Activated gamma-delta T cell treated with anti-CD3 and anti-CD28 coated beads, Interleukin-2, amount 50 U/mL, for 16 hours (primary cell): ENCODE data around the gene TIMM9.
"Not testable (repeated sequence)": the region's sequence is repeated elsewhere in the genome, so short reads cannot be mapped to it uniquely, and the experiment has no call there.

Source experiments
- DNase-seq: peaks from one replicate; pipeline ENCODE4 v3.0.0-alpha.2; 2020; ENCODE audit warnings: low read depth

The TIMM9 gene

DNA sequence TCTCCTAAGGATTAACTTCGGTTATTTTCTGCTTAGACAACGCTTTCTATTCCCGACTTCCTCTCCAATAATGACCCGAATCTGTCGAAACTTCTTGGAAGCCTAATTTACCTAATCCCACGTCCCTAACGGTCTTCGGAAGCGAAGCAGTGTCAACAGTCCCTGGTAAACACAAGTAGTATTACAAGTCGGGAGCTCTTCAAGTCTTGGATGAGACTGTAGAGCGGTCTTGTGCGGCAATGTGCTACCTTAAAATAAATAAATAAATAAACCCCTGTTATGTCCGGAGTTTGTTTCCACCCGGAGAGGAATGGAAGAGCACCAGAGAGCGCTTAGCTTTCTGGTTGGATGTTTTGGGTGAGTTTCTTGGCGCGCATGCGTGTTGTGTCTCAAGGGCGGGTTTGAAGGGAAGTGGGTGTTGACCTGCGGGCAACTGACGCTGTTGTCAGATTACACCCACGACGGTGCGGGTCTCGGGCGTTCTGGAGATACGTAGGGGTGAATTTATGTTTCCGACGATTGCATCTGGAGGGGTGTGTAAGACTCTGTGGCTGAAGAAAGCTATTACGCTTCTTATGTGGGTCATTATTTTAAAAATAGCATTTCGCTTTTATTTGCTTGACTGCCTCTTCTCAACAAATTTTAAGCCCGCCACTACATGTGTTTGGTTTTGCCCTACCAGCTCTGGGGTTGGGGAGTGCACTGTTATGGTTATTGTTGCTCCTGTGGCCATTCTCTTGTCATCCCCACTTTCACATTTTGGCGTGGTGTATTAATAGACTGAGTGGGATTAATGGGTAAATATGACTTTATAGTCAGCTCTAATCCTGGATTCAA lies at the start of gene TIMM9, which contains the start of gene KIAA0586:
TSS of gene TIMM9 (minus strand) at position 251 of the 837 bp plus-strand sequence. CDS start 15,586 bp downstream, outside the sequence.
TSS of gene KIAA0586 (plus strand) at position 439 of the 837 bp plus-strand sequence. CDS start 546 bp downstream, outside the sequence.
- DNase-seq, result peak; percentile 93

DNA sequence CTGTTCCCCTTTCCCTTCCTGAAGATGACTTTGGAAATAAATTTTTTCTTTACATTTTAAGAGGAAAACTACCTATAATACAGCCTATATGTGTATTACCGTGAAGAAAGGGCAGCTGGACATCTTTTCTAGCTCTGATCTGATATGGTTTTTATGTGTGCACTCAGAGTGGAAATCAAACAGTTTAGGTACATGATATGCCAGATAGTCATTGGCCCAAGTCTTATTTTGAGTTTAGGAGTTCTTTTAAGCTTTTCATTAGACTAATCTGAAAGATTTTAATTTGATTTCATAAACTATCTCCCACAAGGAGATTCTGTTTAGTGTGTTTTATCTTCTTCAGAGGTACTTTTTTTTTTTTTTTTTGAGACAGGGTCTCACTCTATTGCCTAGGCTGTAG lies 49.0 kb upstream of the TIMM9 start:
- DNase-seq, result no peak

GRCh38 chr14:58469309-58469708 lies 42.0 kb upstream of the TIMM9 start:
- DNase-seq, result no peak

- no peak for DNase-seq
Measured at GRCh38 chr14:58467575-58467974, 40.2 kb upstream of the TIMM9 start.

GRCh38 chr14:58466459-58466858 lies 39.1 kb upstream of the TIMM9 start:
- DNase-seq, result no peak

DNA sequence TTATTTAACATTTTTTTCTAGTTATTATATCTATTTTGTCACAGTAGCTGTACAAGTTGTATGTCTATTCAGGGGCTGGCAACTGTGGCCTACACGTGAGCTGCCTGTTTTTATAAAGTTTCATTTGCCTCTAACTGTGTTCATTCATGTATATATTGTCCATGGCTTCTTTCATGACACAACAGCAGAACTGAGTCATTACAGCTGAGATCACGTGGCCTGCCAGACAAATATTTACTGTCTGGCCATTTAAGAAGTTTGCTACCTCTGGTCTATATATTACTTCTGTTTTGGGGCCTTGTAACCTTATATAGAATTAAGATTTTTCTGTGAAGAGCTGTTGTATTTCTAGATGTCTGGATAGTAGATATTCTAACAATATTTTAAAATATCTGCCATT lies 38.1 kb upstream of the TIMM9 start:
- no peak for DNase-seq

DNA sequence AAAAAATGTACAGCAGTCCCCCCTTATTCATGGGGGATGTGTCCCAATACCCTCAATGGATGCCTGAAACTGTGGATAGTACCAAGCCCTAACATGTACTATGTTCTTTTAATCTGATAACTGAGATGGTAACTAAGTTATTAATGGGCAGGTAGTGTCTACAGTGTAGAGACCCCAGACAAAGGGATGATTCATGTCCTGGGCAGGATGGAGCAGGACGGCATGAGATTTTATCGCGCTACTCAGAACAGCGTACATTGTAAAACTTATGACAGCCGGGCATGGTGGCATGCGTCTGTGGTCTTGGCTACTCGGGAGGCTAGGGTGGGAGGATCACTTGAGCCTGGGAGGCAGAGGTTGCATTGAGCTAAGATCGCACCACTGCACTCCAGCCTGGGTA lies 37.3 kb upstream of the TIMM9 start:
- no peak for DNase-seq

DNA sequence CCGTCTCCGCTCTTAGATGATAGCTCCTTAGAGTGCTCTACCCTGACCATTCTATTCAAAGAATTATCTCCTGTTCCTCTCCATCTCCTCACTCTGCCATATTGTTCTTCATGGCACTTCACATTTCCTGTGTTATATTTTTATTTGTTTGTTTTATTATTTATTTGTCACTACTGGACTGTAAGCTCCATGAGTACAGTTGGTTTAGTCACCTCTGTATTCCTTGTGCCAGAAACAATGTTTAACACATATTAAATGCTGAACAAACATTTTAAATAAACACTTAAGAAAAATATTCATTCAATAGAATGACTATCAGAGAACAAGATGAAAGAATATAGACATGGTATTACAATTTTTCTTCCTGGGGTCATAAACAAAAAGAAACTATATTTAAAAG lies 35.8 kb upstream of the TIMM9 start:
- DNase-seq, result no peak

DNA sequence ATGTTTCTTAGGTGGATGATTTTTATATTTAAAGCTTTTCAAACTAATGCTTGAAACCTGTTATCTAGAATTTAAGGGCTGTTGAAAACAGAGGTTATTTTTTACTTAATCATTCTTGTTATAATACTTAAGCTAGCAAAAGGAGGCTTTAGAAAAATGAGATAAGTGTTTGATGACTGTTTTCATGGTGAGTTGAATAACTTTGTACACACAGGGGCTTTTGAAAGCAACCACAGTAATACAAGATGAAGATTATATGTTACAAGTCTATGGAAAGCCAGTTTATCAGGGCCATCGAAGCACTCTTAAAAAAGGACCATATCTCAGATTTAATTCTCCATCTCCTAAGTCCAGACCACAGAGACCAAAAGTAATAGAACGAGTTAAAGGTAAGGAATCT lies 33.4 kb upstream of the TIMM9 start:
- no peak for DNase-seq

- DNase-seq, result no peak
Measured at GRCh38 chr14:58455593-58456265, 28.4 kb upstream of the TIMM9 start.

DNA sequence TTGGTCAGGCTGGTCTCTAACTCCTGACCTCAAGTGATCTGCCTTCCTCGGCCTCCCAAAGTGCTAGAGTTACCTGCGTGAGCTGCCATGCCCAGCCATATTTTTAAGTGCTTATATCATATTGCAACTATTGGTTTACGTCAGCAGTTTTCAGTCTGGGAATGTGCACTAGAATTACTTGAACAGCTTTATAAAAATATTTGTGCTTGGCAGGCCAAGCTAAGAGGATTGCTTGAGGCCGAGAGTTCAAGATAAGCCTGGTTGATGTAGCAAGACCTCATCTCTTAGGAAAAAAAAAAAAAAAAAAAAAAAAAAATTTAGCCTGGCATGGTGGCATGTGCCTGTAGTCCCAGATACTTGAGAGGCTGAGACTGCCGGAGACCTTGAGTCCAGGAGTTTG lies 17.3 kb upstream of the TIMM9 start:
- no peak for DNase-seq

- no peak for DNase-seq
Measured at GRCh38 chr14:58439476-58439875, 12.1 kb upstream of the TIMM9 start.

DNA sequence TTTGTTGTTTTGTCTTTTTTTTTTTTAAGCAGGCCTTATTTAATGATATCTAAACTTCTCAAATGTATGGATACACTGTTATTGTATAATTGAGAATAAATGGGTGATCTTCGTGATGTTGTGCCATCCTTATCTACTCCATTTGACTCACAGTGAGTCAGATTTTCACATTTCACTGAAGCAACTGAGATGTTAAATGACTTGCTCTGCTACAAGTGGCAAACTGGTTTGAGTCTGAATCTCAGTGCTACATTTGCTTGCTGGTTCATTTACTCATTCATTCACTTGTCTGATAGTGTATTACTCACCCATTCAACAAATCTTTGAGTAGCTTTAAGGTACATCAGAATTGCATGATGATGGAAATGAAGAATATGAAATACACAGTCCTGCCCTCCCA lies 2.8 kb upstream of the TIMM9 start:
- DNase-seq, result no peak

DNA sequence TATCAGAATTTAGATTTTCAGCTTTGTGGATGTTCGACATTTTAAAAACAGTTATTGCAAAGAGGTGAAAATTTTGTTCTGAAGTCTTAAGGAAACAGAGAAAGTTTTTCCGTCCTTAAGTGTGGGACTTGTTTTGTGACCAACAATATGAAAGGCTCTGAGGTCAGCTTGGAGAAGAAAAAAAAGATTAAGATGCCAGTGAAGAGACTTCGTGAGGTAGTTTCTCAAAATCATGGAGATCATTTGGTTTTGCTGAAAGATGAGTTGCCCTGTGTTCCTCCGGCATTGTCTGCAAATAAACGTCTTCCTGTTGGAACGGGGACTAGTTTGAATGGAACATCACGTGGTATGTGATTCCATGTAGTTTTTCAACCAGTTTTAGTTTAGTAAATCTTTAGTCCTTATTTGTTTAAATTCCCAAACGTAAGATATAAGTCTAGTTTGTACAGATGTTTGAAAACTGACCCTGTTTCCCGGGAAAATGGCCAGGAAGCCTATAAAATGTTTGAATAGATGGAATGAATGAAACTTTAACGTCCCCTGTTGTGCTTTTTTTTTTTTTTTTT lies 870 bp upstream of the TIMM9 start:
- DNase-seq, result no peak

- peak; percentile 30 for DNase-seq
Measured at GRCh38 chr14:58426670-58427280, 556 bp downstream of the TIMM9 start.

DNA sequence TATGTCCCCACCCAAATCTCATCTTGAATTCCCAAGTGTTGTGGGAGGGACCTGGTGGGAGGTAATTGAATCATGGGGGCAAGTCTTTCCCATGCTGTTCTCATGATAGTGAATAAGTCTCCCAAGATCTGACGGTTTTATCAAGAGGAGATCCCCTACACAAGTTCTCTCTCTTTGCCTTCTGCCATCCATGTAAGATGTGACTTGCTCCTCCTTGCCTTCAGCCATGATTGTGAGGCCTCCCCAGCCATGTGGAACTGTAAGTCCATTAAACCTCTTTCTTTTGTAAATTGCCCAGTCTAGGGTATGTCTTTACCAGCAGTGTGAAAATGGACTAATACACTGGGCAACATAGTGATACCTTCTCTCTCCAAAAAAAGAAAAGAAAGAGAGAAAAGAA lies 10.4 kb downstream of the TIMM9 start:
- not testable (repeated sequence) for DNase-seq

- DNase-seq, result no peak
Measured at GRCh38 chr14:58415636-58416547, 11.4 kb downstream of the TIMM9 start.

DNA sequence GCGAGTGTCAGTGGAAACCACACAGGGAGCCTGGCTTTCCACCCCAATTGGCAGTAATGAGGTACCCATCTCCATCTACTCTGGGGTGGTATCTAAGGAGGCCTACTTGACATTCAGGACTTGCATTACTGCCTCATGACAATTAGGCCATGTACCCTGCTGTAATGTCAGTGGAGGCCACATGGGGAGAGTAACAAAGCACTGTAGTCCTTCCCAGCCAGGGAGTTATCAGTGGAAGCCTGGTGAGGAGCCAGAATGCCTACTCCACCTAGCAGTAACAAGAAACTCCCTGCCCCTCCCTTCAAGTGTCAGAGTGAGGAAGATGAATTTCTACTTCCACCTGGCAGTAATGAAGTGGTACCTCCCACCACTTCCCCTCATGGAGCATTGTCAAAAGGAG lies 12.5 kb downstream of the TIMM9 start:
- DNase-seq, result no peak

DNA sequence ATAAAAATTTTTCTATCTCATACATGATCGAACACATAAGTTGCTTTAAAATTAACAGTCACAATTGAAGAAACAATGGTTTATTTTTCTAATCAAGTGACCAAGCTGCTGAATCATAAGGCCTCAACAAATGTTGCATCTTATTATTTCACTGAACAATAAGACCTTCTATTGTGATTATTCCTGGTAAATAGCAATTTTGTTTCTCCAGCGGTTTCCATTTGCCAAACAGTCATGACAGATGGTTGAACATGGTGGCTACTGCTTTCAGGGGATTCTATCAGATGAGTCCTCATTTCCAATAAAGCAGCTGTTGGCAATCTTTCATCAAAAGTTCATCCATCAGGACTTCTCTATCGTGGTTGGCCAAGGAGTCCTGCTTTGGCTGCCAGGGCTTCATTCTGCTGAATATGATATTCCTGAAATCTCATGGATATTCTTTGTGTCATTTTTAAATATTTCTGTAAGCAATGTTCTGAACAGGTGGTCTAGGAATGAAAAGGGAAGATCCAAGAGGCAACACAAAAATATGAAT lies 18.6 kb downstream of the TIMM9 start:
- no peak for DNase-seq

- DNase-seq, result no peak
Measured at GRCh38 chr14:58401587-58401986, 25.7 kb downstream of the TIMM9 start.

- DNase-seq, result no peak
Measured at GRCh38 chr14:58398895-58399294, 28.4 kb downstream of the TIMM9 start.
